ENCODE data around the gene CFD.
A peak's percentile ranks its signal among the peaks of the same experiment; 100 is the strongest.

The CFD gene

GRCh38 chr19:901216-902092 lies 42.0 kb downstream of the CFD start:
- no peak for DNase-seq (ENCODE audit: low spot score)
- in situ Hi-C loops (cut with MboI; ENCODE audit: low pct_unique_long_range_greater_than_20kb, low sequenced_read_pairs, unreplicated experiment) = no loop called here
- no peak for TF ChIP-seq CTCF (IDR thresholded peaks at IDR 0.05; ENCODE audit: extremely low read depth, insufficient read depth, missing control alignments)

- DNase-seq (ENCODE audit: low spot score) = no peak
- in situ Hi-C loops (cut with MboI; ENCODE audit: low pct_unique_long_range_greater_than_20kb, low sequenced_read_pairs, unreplicated experiment) = no loop called here
- TF ChIP-seq CTCF (IDR thresholded peaks at IDR 0.05; ENCODE audit: extremely low read depth, insufficient read depth, missing control alignments) = no peak
Observed at GRCh38 chr19:902093-902370, 42.6 kb downstream of the CFD start.

GRCh38 chr19:902446-903226 lies 43.2 kb downstream of the CFD start:
- no peak for DNase-seq (ENCODE audit: low spot score)
- no peak for TF ChIP-seq CTCF (IDR thresholded peaks at IDR 0.05; ENCODE audit: extremely low read depth, insufficient read depth, missing control alignments)
- in situ Hi-C loops (cut with MboI; ENCODE audit: low pct_unique_long_range_greater_than_20kb, low sequenced_read_pairs, unreplicated experiment) = no loop called here

- no peak for TF ChIP-seq CTCF (IDR thresholded peaks at IDR 0.05; ENCODE audit: extremely low read depth, insufficient read depth, missing control alignments)
- DNase-seq (ENCODE audit: low spot score) = no peak
- in situ Hi-C loops (cut with MboI; ENCODE audit: low pct_unique_long_range_greater_than_20kb, low sequenced_read_pairs, unreplicated experiment) = no loop called here
Observed at GRCh38 chr19:903266-903797, 43.9 kb downstream of the CFD start.

- no peak for DNase-seq (ENCODE audit: low spot score)
- no peak for TF ChIP-seq CTCF (IDR thresholded peaks at IDR 0.05; ENCODE audit: extremely low read depth, insufficient read depth, missing control alignments)
- in situ Hi-C loops (cut with MboI; ENCODE audit: low pct_unique_long_range_greater_than_20kb, low sequenced_read_pairs, unreplicated experiment) = no loop called here
Observed at GRCh38 chr19:904545-904944, 45.1 kb downstream of the CFD start.

GRCh38 chr19:906480-906879 lies 47.0 kb downstream of the CFD start:
- DNase-seq (ENCODE audit: low spot score) = peak; percentile 53
- in situ Hi-C loops (cut with MboI; ENCODE audit: low pct_unique_long_range_greater_than_20kb, low sequenced_read_pairs, unreplicated experiment) = no loop called here
- no peak for TF ChIP-seq CTCF (IDR thresholded peaks at IDR 0.05; ENCODE audit: extremely low read depth, insufficient read depth, missing control alignments)
